Tibial nerve (tissue), 3 donors: Measurements from ENCODE around the gene MUC22.

Experiments
- POLR2A ChIP-seq, 2 donors: fragments of 450-650 bp; IDR thresholded peaks; one replicate each; pipeline ENCODE4 v1.6.1; 2017; ENCODE audit warnings: antibody characterized with exemption in 2 of 2, mild to moderate bottlenecking in 2 of 2, moderate library complexity in 2 of 2
- TF ChIP-seq, protein P1 (sequence below), 5 experiments: fragments of 200-600 bp in 3 of 5; fragments of 450-650 bp in 2 of 5; sonication (generic) in 3 of 5; IDR thresholded peaks; one replicate each; pipeline ENCODE4 v1.5.1; 2016 to 2019; ENCODE audit warnings: antibody characterized with exemption in 5 of 5, mild to moderate bottlenecking in 3 of 5, moderate library complexity in 2 of 5

DNA sequence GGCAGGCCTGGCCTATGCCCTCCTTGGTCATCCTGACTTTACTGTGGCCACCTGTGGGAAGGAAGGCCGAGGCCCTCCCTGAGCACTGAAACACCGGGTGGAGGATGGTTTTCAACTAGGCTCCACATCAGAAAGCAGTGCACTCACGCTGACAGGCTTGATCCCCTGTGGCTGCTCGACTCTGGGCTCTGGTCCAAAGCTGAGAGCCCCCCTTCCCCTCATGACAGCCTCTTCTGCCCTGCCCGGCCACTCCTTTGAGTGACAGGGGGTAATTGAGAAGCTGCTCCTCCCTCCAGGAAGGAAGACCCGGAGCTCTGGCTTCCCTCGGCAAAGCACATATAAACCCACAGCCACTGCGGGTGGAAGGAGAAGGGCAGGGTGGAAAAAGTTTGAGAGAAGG lies 43.6 kb downstream of the MUC22 start:
- TF ChIP-seq POLR2A (IDR thresholded peaks at IDR 0.05) = no peak
- TF ChIP-seq, protein P1, sequence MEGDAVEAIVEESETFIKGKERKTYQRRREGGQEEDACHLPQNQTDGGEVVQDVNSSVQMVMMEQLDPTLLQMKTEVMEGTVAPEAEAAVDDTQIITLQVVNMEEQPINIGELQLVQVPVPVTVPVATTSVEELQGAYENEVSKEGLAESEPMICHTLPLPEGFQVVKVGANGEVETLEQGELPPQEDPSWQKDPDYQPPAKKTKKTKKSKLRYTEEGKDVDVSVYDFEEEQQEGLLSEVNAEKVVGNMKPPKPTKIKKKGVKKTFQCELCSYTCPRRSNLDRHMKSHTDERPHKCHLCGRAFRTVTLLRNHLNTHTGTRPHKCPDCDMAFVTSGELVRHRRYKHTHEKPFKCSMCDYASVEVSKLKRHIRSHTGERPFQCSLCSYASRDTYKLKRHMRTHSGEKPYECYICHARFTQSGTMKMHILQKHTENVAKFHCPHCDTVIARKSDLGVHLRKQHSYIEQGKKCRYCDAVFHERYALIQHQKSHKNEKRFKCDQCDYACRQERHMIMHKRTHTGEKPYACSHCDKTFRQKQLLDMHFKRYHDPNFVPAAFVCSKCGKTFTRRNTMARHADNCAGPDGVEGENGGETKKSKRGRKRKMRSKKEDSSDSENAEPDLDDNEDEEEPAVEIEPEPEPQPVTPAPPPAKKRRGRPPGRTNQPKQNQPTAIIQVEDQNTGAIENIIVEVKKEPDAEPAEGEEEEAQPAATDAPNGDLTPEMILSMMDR (IDR thresholded peaks at IDR 0.05) = no peak
